Upper lobe of left lung (tissue), 4 donors: Measurements from ENCODE around the gene MYL6.

Experiments
- CTCF ChIP-seq, 6 experiments: fragments of 450-650 bp in 4 of 6; fragments of 200-600 bp in 2 of 6; sonication (generic) in 2 of 6; IDR thresholded peaks; one replicate each; pipeline ENCODE4 v1.5.1; 2016 to 2019; ENCODE audit warnings: antibody characterized with exemption in 6 of 6
- EP300 ChIP-seq, 4 donors: sonication (generic); formaldehyde crosslinking; IDR thresholded peaks; one replicate each; pipeline ENCODE4 v1.5.1; 2017; ENCODE audit warnings: antibody characterized with exemption in 4 of 4, control low read depth in 2 of 4
- POLR2A ChIP-seq, 4 donors: fragments of 450-650 bp; IDR thresholded peaks; one replicate each; pipeline ENCODE4 v1.5.1; 2016 to 2017; ENCODE audit warnings: antibody characterized with exemption in 4 of 4, mild to moderate bottlenecking in 2 of 4
- POLR2AphosphoS5 ChIP-seq, 2 donors: sonication (generic); formaldehyde crosslinking; IDR thresholded peaks; one replicate each; pipeline ENCODE4 v1.5.1; 2017; ENCODE audit warnings: antibody characterized with exemption in 2 of 2

- TF ChIP-seq CTCF (IDR thresholded peaks at IDR 0.05) (no peak), POLR2A (IDR thresholded peaks at IDR 0.05) (no peak), EP300 (IDR thresholded peaks at IDR 0.05) (no peak), POLR2AphosphoS5 (IDR thresholded peaks at IDR 0.05) (no peak)
These were observed 3.9 kb upstream of the MYL6 start for GRCh38 chr12:56154246-56154771.
